Forelimb muscle (tissue), 1 donor: ENCODE results near the gene BCAN. TPM values are rescaled to one million over a fixed set of nuclear protein-coding genes. Genes with fewer than 3 reads are reported as not detected.
"Not testable (repeated sequence)": the region's sequence is repeated elsewhere in the genome, so short reads cannot be mapped to it uniquely, and the experiment has no call there.

ENCODE experiments used
- DNase-seq: peaks from one replicate; pipeline ENCODE4 v3.0.0-alpha.2; 2013; ENCODE audit warnings: low read depth
- polyA plus RNA-seq: library from polyadenylated mRNA; unstranded; fragments of 120-200 nt; gene quantifications from one replicate; pipeline ENCODE4 v1.2.1, GENCODE V29; 2013; ENCODE audit not compliant: insufficient read length

BCAN gene
- 1.2 TPM for polyA plus RNA-seq

DNA sequence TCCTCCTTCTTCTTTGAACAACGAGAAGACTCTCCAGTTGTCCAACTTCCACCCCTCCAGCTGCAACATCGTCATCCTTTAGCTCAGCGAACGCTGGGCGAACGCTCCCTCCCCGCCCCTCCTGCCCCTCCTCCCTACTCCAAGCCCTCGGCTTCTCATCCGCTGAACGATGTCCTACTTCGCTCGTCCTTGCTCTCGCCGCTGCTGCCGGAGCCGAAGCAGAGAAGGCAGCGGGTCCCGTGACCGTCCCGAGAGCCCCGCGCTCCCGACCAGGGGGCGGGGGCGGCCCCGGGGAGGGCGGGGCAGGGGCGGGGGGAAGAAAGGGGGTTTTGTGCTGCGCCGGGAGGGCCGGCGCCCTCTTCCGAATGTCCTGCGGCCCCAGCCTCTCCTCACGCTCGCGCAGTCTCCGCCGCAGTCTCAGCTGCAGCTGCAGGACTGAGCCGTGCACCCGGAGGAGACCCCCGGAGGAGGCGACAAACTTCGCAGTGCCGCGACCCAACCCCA lies at the start of gene BCAN:
TSS of gene BCAN (plus strand) at position 357 of the 504 bp plus-strand sequence. CDS start 3,938 bp downstream, outside the sequence.
- no peak for DNase-seq

DNA sequence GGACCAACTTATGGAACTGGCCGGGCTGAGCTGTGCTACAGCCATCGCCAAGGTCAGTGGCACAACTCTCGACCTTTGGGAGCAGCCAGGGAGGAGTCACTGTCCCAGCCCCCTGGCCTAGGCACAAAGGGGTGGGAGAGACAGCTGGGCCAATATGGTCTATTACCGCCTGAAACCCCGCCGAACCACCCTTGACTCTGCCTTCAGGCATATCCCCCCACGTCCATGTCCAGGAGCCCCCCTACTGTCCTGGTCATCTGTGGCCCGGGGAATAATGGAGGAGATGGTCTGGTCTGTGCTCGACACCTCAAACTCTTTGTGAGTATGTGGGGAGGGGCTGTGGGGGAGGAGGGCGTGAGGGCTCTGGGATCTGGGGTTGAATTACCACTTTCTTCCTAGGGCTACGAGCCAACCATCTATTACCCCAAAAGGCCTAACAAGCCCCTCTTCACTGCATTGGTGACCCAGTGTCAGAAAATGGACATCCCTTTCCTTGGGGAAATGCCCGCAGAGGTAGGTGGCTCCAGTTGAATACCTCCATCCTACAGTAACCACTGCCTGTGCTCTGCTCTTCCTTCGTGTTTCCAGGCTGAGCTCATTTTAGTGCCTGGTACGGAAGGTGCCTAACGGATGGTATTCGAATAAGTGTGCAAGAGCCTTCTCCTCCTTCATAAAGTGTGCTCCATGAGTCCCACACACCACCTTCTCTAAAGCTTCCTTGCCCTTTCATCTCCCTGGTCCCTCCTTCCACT lies 49.6 kb upstream of the BCAN start:
- DNase-seq, result no peak

- DNase-seq, result no peak
These were observed 48.8 kb upstream of the BCAN start for GRCh38 chr1:156592910-156593660.

- no peak for DNase-seq
These were observed 48.3 kb upstream of the BCAN start for GRCh38 chr1:156593661-156593989.

- no peak for DNase-seq
These were observed 47.7 kb upstream of the BCAN start for GRCh38 chr1:156594190-156594589.

- no peak for DNase-seq
These were observed 46.9 kb upstream of the BCAN start for GRCh38 chr1:156595016-156595415.

DNA sequence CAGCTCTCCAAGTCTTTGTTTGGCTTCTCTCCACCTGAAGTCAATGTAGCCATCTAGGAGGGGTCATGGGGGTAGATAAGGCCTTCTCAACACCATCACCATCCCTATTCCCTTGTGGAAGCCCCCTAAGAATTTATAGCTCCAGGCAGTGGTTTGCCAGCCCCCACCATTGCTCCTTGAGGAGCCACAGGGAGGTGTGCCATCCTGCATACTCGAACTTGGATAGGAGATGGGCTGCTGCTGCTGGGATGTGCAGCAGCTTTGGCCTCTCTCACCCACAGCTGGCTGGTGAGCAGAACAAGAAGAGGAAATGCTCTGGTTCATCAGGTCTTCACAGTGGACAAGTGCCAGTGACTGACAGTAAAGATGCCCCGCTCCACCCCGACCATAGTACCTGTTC lies 45.5 kb upstream of the BCAN start:
- DNase-seq, result no peak

GRCh38 chr1:156598125-156598524 lies 43.8 kb upstream of the BCAN start:
- no peak for DNase-seq

GRCh38 chr1:156598731-156599432 lies 43.0 kb upstream of the BCAN start:
- DNase-seq, result no peak

GRCh38 chr1:156599811-156600210 lies 42.1 kb upstream of the BCAN start:
- DNase-seq, result no peak

GRCh38 chr1:156600733-156601121 lies 41.2 kb upstream of the BCAN start:
- no peak for DNase-seq

GRCh38 chr1:156601122-156601830 lies 40.6 kb upstream of the BCAN start, which contains the start of gene GPATCH4:
Gene GPATCH4 (minus strand): TSS chr1:156601479.
- peak; percentile 55 for DNase-seq

DNA sequence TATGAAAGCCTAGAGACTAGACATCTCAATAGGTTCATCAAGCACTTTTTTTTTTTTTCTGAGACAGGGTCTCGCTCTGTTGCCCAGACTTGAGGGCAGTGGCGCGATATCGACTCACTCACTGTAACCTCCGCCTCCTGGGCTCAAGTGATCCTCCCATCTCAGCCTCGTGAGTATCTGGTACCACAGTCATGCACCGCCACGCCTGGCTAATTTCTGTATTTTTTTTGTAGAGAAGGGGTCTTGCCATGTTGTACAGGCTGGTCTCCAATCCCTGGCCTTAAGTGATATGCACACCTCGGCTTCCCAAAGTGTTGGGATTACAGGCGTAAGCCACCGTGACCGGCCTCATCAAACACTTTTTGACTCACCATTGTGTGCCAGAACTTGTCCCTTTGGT lies 40.0 kb upstream of the BCAN start:
- DNase-seq, result no peak

GRCh38 chr1:156602557-156602993 lies 39.3 kb upstream of the BCAN start:
- no peak for DNase-seq

GRCh38 chr1:156607344-156607743 lies 34.6 kb upstream of the BCAN start:
- DNase-seq, result not testable (repeated sequence)

DNA sequence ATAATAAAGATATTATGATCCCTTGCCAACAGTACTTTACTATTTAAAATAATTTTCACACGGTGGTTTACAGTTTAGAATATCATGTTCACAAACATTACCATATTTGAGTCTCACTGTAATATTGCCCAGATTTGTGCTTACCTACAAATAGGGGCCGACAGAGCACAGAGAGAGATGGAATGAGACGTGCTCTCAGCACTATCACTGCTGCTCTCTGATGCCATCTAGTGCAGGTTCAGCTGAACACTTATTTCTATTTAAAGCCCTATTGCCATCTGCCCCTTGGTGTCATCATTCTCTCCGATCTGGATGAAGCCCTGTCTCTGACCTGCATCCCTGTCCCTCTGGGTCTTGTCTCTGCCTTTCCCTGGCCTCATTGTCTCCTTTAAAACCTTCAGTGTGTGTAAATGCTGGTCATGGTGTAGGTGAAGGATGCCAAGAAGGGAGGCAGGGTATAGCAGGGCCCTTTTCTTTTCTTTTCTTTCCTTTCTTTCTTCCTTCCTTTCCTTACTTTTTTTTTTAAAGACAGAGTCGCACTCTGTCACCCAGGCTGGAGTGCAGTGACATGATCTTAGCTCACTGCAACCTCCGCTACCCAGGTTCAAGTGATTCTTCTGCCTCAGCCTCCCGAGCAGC lies 33.8 kb upstream of the BCAN start:
- DNase-seq, result peak; percentile 45

- DNase-seq, result no peak
These were observed 32.9 kb upstream of the BCAN start for GRCh38 chr1:156608981-156609380.

DNA sequence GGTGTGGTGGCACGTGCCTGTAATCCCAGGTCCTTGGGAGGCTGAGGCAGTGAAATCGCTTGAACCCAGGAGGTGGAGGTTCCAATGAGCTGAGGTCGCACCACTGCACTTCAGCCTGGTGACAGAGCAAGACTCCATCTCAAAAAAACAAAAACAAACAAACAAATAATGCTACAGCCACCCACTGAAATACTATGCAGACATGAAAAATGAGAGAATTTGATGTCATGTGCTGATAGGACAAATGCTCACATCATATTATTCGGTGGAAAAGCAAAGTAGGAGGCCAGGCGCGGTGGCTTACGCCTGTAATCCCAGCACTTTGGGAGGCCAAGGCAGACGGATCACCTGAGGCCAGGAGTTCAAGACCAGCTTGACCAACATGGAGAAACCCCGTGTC lies 31.8 kb upstream of the BCAN start:
- DNase-seq, result not testable (repeated sequence)

DNA sequence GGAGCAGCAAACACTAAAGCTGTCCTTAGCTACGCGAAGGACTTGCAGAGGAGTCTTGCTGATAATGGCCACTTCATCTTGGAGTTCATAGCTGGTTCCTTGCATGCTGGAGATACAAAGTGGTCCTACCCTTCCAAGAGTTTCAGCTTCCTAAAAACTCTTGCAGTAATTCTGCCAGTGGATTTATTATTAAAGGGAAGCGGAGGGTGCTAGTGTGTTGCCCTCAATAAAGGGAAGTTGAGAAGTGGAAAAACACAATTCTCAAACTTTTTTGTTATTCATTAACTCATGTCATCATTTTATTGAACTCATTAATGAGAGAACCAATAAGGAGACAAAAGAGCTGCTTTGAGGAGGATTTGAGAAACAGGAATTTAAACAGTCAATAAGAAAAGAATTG lies 29.3 kb upstream of the BCAN start:
- no peak for DNase-seq

DNA sequence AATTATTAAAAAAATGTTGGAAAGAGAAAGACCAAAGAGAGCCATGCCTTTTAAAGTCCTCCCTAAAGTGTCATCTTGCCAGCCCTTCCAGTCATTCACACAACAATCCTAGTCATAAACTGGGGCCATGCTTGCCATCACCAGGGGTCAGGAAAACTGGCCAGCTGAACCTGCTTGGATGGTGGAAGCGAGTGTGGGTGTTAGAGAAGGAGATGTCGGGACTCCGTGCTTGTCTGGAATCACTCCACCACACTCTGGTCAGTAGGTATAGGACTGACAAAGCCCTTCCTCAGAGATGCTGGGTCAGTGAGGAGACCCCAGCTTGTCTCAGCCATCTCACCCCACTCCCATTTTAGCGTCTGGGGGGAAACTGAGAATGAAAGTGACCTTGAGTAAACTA lies 26.0 kb upstream of the BCAN start:
- DNase-seq, result no peak

DNA sequence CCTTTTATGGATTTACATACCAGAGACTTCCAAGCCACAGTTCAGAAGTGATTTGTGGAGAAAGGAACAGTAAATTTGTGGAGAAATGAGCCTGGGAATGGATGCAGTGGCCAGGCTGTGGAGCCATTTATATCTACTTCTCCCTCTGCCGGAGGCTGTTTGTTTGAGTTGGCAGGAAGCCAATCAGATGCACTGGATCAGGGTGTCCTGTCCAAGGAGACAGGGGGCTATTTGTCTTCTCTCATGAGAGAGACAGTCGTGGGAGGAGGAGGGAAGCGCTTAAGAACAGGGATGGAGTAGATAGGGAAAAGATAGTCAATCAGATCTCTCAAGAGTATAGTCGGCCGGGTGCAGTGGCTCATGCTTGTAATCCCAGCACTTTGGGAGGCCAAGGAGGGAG lies 25.5 kb upstream of the BCAN start:
- DNase-seq, result no peak
